Loucy (cell line): ENCODE data around the gene CHIC1.
"Not testable (repeated sequence)": the region's sequence is repeated elsewhere in the genome, so short reads cannot be mapped to it uniquely, and the experiment has no call there.

ENCODE experiments used
- H2AFZ ChIP-seq: fragments of 200-600 bp; sonication (generic); 2 replicates; pipeline ENCODE4 v1.6.0; 2016; ENCODE audit warnings: antibody characterized with exemption, mild to moderate bottlenecking, low read length, moderate library complexity
- H3F3A ChIP-seq: fragments of 200-600 bp; 2 replicates; pipeline ENCODE4 v1.6.0; 2016; ENCODE audit warnings: antibody characterized with exemption, low read depth, mild to moderate bottlenecking
- H3K27me3 ChIP-seq: fragments of 200-600 bp; sonication (generic); 2 replicates; pipeline ENCODE4 v1.6.1; 2014; ENCODE audit warnings: low read length, mild to moderate bottlenecking; ENCODE audit not compliant: insufficient read depth, poor library complexity, severe bottlenecking
- H3K36me3 ChIP-seq: fragments of 200-600 bp; sonication (generic); 2 replicates; pipeline ENCODE4 v1.6.1; 2016; ENCODE audit warnings: low read length; ENCODE audit not compliant: insufficient read depth
- H3K4me1 ChIP-seq: fragments of 200-600 bp; sonication (generic); 2 replicates; pipeline ENCODE4 v1.5.1; 2014; ENCODE audit warnings: low read length, mild to moderate bottlenecking; ENCODE audit not compliant: insufficient read depth, poor library complexity, severe bottlenecking
- H3K4me2 ChIP-seq: fragments of 200-600 bp; sonication (generic); 2 replicates; pipeline ENCODE4 v1.6.0; 2014; ENCODE audit warnings: antibody characterized with exemption, low read length, low read depth, mild to moderate bottlenecking; ENCODE audit not compliant: poor library complexity, severe bottlenecking
- H3K4me3 ChIP-seq: fragments of 200-600 bp; sonication (generic); 2 replicates; pipeline ENCODE4 v1.5.1; 2014; ENCODE audit warnings: low read length, mild to moderate bottlenecking, mixed read lengths; ENCODE audit not compliant: poor library complexity, severe bottlenecking
- H3K79me2 ChIP-seq: fragments of 200-600 bp; sonication (generic); 2 replicates; pipeline ENCODE4 v1.6.1; 2014; ENCODE audit warnings: low read length; ENCODE audit not compliant: insufficient read depth
- H3K9ac ChIP-seq: fragments of 200-600 bp; sonication (generic); 2 replicates; pipeline ENCODE4 v1.6.0; 2014; ENCODE audit warnings: mild to moderate bottlenecking, low read depth, low read length, moderate library complexity; ENCODE audit not compliant: poor library complexity, severe bottlenecking
- H3K9me2 ChIP-seq: fragments of 200-600 bp; sonication (generic); replicated peaks from 2 replicates; pipeline ENCODE4 v1.6.1; 2016; ENCODE audit warnings: low read depth, low read length, mixed read lengths
- H3K9me3 ChIP-seq: fragments of 200-600 bp; sonication (generic); 2 replicates; pipeline ENCODE4 v1.6.1; 2014; ENCODE audit warnings: mild to moderate bottlenecking, antibody characterized with exemption, low read length, low read depth; ENCODE audit not compliant: insufficient read depth
- H4K20me1 ChIP-seq: fragments of 200-600 bp; sonication (generic); 2 replicates; pipeline ENCODE4 v1.6.0; 2014; ENCODE audit warnings: antibody characterized with exemption, low read length, mild to moderate bottlenecking; ENCODE audit not compliant: insufficient read depth, poor library complexity, severe bottlenecking
- EZH2phosphoT487 ChIP-seq: fragments of 200-600 bp; IDR thresholded peaks from 2 replicates; pipeline ENCODE4 v1.6.1; 2018; ENCODE audit warnings: antibody characterized with exemption, mild to moderate bottlenecking, moderate library complexity, borderline replicate concordance
- TF ChIP-seq, protein P1 (sequence below): fragments of 200-600 bp; sonication (generic); conservative IDR thresholded peaks from 2 replicates; pipeline ENCODE4 v1.5.1; 2014; ENCODE audit warnings: mild to moderate bottlenecking, antibody characterized with exemption, low read length

The CHIC1 gene

DNA sequence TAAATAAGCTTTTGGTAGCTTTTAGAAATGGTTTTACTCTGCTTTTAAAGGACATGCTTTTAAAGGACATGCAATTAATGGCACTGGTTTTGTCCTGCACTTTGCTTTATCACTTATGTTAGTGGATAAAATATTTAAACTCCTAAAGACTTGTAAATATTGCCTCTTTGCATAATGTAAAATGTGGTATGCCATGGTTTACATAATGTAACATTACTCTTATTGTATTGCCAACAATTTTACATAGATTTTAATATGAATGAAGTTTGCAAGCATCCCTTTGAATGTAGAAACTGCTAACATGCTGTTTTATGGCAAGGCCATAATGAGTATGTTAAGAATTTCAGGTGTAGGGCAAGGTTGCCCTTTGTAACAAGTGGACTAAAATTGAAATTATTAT, 118.4 kb downstream of the CHIC1 start:
- Histone ChIP-seq H3K79me2 (no peaks in the 10 kb centered on the region), H3K4me2 (no peak overlapping the region), H3K9me2 (no peaks in the 10 kb centered on the region), H3K9ac (no peak overlapping the region), H2AFZ (no peak overlapping the region), H4K20me1 (no peaks in the 10 kb centered on the region), H3K36me3 (no peaks in the 10 kb centered on the region), H3F3A (no peaks in the 10 kb centered on the region), H3K27me3 (no peaks in the 10 kb centered on the region), H3K4me1 (no peaks in the 10 kb centered on the region), H3K9me3 (no peaks in the 10 kb centered on the region), H3K4me3 (no peak overlapping the region)
- TF ChIP-seq EZH2phosphoT487 = no peak
- TF ChIP-seq, protein P1, sequence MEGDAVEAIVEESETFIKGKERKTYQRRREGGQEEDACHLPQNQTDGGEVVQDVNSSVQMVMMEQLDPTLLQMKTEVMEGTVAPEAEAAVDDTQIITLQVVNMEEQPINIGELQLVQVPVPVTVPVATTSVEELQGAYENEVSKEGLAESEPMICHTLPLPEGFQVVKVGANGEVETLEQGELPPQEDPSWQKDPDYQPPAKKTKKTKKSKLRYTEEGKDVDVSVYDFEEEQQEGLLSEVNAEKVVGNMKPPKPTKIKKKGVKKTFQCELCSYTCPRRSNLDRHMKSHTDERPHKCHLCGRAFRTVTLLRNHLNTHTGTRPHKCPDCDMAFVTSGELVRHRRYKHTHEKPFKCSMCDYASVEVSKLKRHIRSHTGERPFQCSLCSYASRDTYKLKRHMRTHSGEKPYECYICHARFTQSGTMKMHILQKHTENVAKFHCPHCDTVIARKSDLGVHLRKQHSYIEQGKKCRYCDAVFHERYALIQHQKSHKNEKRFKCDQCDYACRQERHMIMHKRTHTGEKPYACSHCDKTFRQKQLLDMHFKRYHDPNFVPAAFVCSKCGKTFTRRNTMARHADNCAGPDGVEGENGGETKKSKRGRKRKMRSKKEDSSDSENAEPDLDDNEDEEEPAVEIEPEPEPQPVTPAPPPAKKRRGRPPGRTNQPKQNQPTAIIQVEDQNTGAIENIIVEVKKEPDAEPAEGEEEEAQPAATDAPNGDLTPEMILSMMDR = no peak

DNA sequence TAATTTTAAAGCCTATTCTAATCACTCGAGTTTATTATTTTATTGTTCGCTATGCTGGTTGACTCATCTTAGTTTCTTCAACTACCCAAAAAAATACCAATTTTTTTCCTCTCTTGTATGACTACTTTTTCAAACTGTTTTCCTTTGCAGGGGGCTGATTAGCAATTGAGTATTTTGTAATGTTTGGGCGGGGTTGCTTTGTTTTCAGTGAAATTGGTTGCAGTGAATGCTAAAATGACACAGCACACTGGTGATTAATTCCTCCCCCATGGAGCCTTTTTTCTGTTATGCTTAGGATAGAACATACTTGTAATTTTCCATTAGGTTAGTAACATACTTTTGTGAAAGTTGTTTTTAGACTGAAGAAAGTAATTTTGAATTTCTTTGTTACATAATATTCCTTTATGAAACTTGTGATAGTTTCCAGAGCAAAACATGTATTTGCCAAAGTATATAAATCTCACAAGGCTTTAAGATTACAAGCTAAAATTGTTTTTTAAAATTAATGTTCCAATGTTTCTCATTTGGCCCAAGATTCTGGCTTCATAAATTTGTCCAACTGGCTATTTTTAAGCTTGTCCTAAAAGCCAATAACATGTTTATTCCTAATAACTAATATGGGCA, 120.4 kb downstream of the CHIC1 start:
- no peaks in the 10 kb centered on the region for H3K9me3 ChIP-seq
- no peaks in the 10 kb centered on the region for H3K9me2 ChIP-seq
- no peak overlapping the region for H3K4me3 ChIP-seq
- no peak overlapping the region for H2AFZ ChIP-seq
- no peak overlapping the region for H3K9ac ChIP-seq
- H3K79me2 ChIP-seq = no peaks in the 10 kb centered on the region
- no peaks in the 10 kb centered on the region for H3F3A ChIP-seq
- H3K4me1 ChIP-seq = no peaks in the 10 kb centered on the region
- no peaks in the 10 kb centered on the region for H3K27me3 ChIP-seq
- H4K20me1 ChIP-seq = no peaks in the 10 kb centered on the region
- H3K36me3 ChIP-seq = no peaks in the 10 kb centered on the region
- TF ChIP-seq, protein P1 = no peak
- TF ChIP-seq EZH2phosphoT487 = no peak
- H3K4me2 ChIP-seq = no peak overlapping the region

DNA sequence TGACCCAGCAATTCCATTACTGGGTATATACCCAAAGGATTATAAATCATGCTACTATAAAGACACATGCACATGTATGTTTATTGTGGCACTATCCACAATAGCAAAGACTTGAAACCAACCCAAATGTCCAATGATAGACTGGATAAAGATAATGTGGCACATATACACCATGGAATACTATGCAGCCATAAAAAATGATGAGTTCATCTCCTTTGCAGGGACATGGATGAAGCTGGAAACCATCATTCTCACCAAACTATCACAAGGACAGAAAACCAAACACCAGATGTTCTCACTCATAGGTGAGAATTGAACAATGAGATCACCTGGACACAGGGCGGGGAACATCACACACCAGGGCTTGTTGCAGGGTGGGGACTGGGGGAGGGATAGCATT, 144.0 kb downstream of the CHIC1 start:
- H3K9ac ChIP-seq, H2AFZ ChIP-seq, H3K27me3 ChIP-seq, H3K9me3 ChIP-seq, H3K9me2 ChIP-seq, H3K4me3 ChIP-seq, H3K4me2 ChIP-seq, H4K20me1 ChIP-seq, H3F3A ChIP-seq, H3K4me1 ChIP-seq, H3K36me3 ChIP-seq, H3K79me2 ChIP-seq: not testable (repeated sequence)

DNA sequence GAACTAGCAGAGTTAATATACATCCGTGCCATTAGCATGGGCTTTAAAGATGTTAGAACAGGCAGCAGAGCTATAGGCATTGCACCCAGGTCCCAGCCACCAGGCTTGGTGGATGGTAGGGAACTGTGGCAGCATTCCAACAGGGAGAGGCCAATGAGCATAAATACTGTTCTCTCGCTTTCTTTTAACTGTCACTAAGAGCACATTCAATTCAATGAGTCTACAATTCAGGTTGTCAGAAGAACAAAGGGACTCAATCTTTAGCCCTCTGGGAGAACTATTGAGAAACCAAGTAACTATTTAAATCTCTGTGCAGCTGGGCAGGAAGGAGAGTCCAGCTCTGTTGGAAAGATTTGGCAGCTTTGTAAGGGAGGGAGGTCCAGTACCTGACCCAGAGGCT, 165.6 kb downstream of the CHIC1 start:
- Histone ChIP-seq H3K79me2 (no peaks in the 10 kb centered on the region), H3K4me2 (no peak overlapping the region), H4K20me1 (no peaks in the 10 kb centered on the region), H3K9me2 (no peaks in the 10 kb centered on the region), H3K4me3 (no peak overlapping the region), H3K4me1 (no peaks in the 10 kb centered on the region), H2AFZ (no peak overlapping the region), H3K9ac (no peak overlapping the region), H3K27me3 (no peaks in the 10 kb centered on the region), H3K9me3 (no peaks in the 10 kb centered on the region), H3K36me3 (no peaks in the 10 kb centered on the region), H3F3A (no peaks in the 10 kb centered on the region)
- TF ChIP-seq EZH2phosphoT487 = no peak
- TF ChIP-seq, protein P1 = no peak
